Duodenal mucosa (tissue), 2 donors: ENCODE measurements around the gene SNCAIP.

Experiments
- H3K27ac ChIP-seq: one replicate; pipeline ENCODE4 v1.7.0; 2013; ENCODE audit warnings: low read depth, low read length
- H3K27me3 ChIP-seq, 2 donors: one replicate each; pipeline ENCODE4 v1.7.0; 2013; ENCODE audit warnings: low read length in 2 of 2, control low read depth in 1 of 2; ENCODE audit not compliant: insufficient read depth in 2 of 2, control insufficient read depth in 1 of 2
- H3K36me3 ChIP-seq, 2 donors: one replicate each; pipeline ENCODE4 v1.7.0; 2013; ENCODE audit warnings: low read length in 2 of 2, control low read depth in 1 of 2; ENCODE audit not compliant: insufficient read depth in 2 of 2, control insufficient read depth in 1 of 2
- H3K4me1 ChIP-seq, 2 donors: one replicate each; pipeline ENCODE4 v1.7.0; 2013; ENCODE audit warnings: low read length in 2 of 2, control low read depth in 1 of 2; ENCODE audit not compliant: insufficient read depth in 2 of 2, control insufficient read depth in 1 of 2
- H3K4me3 ChIP-seq, 2 donors: one replicate each; pipeline ENCODE4 v1.7.0; 2013; ENCODE audit warnings: low read length in 2 of 2, low read depth in 1 of 2
- H3K9ac ChIP-seq, 2 donors: one replicate each; pipeline ENCODE4 v1.7.0; 2013; ENCODE audit warnings: low read length in 2 of 2, low read depth in 1 of 2
- H3K9me3 ChIP-seq, 2 donors: one replicate each; pipeline ENCODE4 v1.7.0; 2013; ENCODE audit warnings: low read length in 2 of 2, control low read depth in 1 of 2; ENCODE audit not compliant: control insufficient read depth in 1 of 2

SNCAIP gene

DNA sequence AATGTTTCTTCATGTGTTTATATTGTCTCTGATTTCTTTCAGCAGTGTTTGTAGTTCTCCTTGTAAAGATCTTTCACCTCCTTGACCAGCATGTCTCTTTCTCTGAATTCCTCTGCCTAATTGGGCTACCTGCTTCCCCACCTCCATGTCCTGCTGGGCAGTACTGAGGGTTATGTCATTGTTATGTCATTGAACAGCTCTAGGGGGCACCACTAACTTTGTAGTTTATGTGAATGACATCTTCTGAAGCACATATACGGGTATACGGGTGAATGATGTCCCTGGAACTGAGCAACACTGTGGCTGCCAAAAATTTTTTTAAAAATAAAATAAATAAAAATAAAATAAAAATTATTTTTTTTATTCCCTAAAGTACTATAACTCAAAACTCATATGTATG is 16.9 kb upstream of the SNCAIP start:
- no peaks in the 10 kb centered on the region for H3K9me3 ChIP-seq
- H3K27ac ChIP-seq: no peak overlapping the region
- H3K4me3 ChIP-seq: no peak overlapping the region
- H3K4me1 ChIP-seq: no peaks in the 10 kb centered on the region
- no peaks in the 10 kb centered on the region for H3K36me3 ChIP-seq
- H3K9ac ChIP-seq: no peak overlapping the region
- no peaks in the 10 kb centered on the region for H3K27me3 ChIP-seq

DNA sequence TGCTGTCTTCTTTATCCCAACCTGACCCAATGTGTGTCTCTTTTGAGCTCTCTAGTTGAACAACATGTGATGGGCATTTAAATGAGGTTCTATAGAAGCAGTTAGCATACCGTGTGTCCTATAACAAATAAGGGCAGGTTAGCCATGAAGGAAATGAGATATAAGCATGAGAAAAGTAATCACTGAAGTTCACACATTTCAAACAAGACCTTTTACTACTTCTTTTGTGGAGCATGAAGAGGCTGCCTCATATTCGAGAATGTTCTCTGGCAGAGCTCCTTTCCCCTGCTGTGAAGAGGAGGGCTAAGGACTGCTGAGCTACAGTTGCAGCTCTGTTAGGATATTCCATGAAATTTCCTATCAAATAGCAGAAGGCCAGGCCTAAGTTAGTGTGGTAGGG is 15.2 kb upstream of the SNCAIP start:
- no peak overlapping the region for H3K9ac ChIP-seq
- H3K4me3 ChIP-seq: no peak overlapping the region
- H3K9me3 ChIP-seq: no peaks in the 10 kb centered on the region
- no peaks in the 10 kb centered on the region for H3K36me3 ChIP-seq
- H3K27ac ChIP-seq: no peak overlapping the region
- H3K27me3 ChIP-seq: no peaks in the 10 kb centered on the region
- H3K4me1 ChIP-seq: no peaks in the 10 kb centered on the region

DNA sequence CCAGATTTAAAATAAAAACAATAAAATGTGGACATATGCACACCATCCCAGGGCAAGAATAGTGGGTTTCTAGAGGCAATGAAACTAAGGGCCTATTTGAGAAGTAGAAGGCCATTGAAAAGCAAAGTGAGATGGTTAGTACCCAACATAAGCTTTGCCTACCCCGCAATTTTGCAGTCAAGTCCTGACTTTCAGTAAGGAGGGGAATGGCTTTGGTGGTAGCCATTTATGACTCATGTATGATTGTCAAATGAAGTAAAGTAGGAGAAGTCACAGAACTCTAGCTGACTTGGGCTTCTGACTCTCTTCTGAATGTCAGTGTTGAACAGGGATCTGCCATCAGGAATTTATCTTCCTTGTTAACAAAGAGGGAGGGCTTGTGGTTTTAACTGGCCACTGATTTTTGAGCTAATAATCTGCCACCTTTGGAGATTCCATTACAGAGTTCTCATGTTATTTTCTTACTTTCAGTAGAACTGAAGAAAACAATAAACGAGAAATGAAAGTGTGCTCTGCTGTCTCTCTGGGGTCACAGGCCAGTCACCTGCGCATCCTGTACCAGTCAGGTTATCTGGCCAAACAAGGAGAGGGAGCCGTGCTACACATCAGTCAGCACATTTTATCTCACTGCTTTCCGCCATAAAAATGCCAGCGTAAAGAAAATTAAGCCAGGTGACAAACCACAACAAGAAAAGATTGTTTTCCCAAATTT is 14.3 kb upstream of the SNCAIP start:
- no peak overlapping the region for H3K27ac ChIP-seq
- H3K36me3 ChIP-seq: no peaks in the 10 kb centered on the region
- no peak overlapping the region for H3K4me3 ChIP-seq
- no peaks in the 10 kb centered on the region for H3K4me1 ChIP-seq
- no peaks in the 10 kb centered on the region for H3K27me3 ChIP-seq
- H3K9me3 ChIP-seq: no peaks in the 10 kb centered on the region
- H3K9ac ChIP-seq: no peak overlapping the region

DNA sequence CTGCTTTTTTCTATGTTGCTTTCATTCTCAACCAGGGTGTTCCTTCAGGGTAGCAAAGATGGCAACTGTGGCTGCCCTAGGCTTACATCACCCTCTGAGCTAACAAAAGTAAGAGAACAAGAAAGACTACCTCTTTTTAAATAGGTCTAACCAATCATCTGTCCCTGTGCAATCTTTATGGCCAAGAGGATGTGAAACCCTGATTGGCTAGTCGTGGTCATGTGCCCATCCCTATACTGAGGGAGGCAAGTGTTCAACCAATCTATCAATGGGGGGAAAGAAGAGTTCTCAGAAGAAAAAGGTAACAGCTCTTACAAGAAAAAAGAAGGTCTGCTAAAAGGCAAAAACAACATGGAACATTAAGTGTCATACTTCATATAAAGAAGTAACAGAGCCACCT is 11.7 kb upstream of the SNCAIP start:
- Histone ChIP-seq H3K36me3 (no peaks in the 10 kb centered on the region), H3K4me3 (no peak overlapping the region), H3K9me3 (no peaks in the 10 kb centered on the region), H3K27ac (no peak overlapping the region), H3K9ac (no peak overlapping the region), H3K4me1 (no peaks in the 10 kb centered on the region), H3K27me3 (no peaks in the 10 kb centered on the region)

DNA sequence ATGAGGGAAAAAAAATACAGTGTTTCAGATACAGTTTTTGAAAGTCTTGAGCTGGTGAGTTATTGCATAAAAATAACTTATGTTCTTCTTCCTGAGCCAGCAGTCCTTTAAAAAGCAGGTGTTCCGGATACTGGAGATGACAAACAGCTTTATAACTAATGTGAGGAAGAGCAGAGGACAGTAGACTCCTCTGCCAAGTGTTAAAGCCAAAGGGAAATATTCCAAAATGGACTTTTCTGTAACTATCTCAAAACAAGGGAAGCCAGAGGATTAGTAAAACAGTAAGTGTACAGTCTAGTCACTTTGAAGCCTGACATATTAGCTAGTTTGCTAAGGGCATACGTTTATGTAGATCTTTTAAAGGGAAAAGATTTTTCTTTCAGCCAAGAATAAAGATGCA is 11.0 kb upstream of the SNCAIP start:
- H3K4me3 ChIP-seq: no peak overlapping the region
- H3K9ac ChIP-seq: no peak overlapping the region
- H3K36me3 ChIP-seq: no peaks in the 10 kb centered on the region
- no peaks in the 10 kb centered on the region for H3K4me1 ChIP-seq
- H3K27ac ChIP-seq: no peak overlapping the region
- no peaks in the 10 kb centered on the region for H3K27me3 ChIP-seq
- no peaks in the 10 kb centered on the region for H3K9me3 ChIP-seq

DNA sequence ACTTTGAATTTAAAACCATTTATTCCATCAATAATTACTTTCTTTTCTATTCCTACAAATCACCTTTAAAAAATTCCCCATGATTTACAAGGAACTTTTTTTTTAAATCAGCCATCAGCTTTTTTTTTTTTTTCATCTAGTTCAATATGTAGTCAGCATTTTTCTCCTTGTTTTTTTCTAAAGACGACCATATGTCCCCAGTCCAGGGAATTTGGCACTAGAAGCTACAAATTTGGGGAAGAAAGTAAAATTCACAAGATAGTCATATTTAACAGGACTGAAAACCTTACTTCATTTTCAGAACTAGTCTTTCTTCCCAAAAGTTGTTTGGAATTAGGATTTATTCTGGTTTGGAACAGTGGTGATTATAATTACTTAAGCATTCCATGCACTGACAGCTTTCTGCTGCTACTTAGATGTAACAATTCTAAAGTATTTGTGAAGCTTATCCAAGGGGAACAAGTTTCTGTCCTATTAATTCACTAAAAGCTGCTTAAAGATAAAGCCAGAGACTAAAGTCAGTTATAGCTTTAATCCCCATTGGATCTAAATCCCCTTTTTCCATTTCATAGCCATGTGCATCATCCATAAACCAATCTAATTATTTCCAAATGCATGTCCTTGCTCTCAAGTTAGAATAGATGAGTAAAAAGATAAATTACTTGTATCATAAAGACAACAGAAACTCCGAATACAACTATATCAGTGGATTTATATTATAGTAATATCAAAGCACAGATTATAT is 7.4 kb upstream of the SNCAIP start:
- Histone ChIP-seq H3K4me3 (no peak overlapping the region), H3K27me3 (peaks cover 0 to 5% of the 10 kb centered on the region in 2 donors), H3K36me3 (no peaks in the 10 kb centered on the region), H3K9me3 (no peaks in the 10 kb centered on the region), H3K9ac (no peak overlapping the region), H3K27ac (no peak overlapping the region), H3K4me1 (no peaks in the 10 kb centered on the region)

DNA sequence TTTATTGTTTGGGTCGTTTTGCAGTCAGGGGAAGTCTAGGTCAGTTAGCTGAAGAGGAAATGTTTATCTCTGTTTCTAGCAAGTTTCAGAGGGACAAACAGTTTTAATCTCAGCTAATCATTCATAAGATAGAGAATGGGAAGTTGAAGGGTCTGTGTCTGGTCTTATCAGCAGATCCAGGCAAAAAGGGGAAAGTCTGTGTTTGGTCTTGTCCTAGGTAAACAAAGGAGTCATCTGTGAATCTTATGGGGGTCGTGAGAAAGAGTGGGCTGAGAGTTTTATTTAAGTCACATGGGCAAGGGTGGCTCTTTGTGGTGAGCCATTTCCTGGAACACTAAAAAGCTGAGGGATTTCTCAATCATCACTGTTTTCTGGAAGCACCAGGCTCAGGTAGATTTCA is 5.6 kb upstream of the SNCAIP start:
- peaks cover 7 to 13% of the 10 kb centered on the region in 2 donors for H3K27me3 ChIP-seq
- H3K27ac ChIP-seq: no peak overlapping the region
- H3K4me3 ChIP-seq: no peak overlapping the region
- H3K4me1 ChIP-seq: no peaks in the 10 kb centered on the region
- H3K36me3 ChIP-seq: no peaks in the 10 kb centered on the region
- H3K9ac ChIP-seq: no peak overlapping the region
- no peaks in the 10 kb centered on the region for H3K9me3 ChIP-seq

DNA sequence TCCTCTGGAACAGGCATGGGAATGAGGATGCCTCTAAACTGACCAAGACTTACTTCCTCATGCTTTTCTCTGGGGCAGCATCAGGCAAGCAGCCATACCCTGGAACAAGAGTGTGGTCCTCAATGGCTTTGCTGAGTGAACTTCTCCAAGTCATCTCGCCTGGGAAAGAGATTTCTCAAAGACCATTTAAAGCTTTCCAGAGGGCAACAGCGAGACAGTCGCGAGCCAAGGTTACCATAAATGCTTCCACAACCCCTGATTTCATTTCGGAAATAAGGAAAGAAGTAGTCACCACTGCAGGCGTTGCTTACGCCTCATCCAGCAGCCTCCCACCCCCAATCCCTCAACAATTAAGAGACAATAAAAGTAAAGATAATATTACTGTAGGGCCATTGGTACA is 1.1 kb upstream of the SNCAIP start:
- Histone ChIP-seq H3K36me3 (no peaks in the 10 kb centered on the region), H3K4me3 (no peak overlapping the region), H3K9ac (no peak overlapping the region), H3K4me1 (peaks cover 0 to 10% of the 10 kb centered on the region in 2 donors), H3K9me3 (no peaks in the 10 kb centered on the region), H3K27me3 (peaks cover 26 to 39% of the 10 kb centered on the region in 2 donors), H3K27ac (no peak overlapping the region)

DNA sequence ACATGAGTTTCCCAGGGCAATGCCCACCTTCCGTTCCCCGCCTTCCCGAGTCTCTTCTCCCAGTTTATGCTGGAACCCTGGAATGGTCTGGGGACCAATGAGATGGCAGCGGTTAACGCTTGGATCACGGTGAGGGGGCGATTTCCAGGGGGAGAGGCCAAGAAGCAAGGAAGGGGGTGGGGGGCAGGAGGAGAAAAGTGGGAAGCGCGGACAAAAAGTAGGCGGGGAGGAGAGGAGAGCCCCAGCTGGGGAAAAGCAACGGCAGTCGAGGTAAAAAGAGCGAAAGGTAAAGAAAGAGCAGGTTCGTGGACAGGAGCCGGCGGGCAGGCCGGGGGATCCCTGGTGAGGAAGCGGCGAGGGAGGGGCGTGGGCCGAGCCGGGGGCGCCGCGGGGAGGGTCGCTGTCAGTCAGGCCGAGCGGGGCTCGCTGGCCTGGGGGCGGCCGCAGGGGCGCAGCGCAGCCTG is 508 bp upstream of the SNCAIP start:
- H3K9ac ChIP-seq: no peak overlapping the region
- no peaks in the 10 kb centered on the region for H3K36me3 ChIP-seq
- peak overlapping the region in 1 of 2 donors; percentile 45 for H3K4me3 ChIP-seq
- H3K27me3 ChIP-seq: peaks cover 26 to 43% of the 10 kb centered on the region in 2 donors
- peaks cover 0 to 10% of the 10 kb centered on the region in 2 donors for H3K4me1 ChIP-seq
- no peak overlapping the region for H3K27ac ChIP-seq
- no peaks in the 10 kb centered on the region for H3K9me3 ChIP-seq

DNA sequence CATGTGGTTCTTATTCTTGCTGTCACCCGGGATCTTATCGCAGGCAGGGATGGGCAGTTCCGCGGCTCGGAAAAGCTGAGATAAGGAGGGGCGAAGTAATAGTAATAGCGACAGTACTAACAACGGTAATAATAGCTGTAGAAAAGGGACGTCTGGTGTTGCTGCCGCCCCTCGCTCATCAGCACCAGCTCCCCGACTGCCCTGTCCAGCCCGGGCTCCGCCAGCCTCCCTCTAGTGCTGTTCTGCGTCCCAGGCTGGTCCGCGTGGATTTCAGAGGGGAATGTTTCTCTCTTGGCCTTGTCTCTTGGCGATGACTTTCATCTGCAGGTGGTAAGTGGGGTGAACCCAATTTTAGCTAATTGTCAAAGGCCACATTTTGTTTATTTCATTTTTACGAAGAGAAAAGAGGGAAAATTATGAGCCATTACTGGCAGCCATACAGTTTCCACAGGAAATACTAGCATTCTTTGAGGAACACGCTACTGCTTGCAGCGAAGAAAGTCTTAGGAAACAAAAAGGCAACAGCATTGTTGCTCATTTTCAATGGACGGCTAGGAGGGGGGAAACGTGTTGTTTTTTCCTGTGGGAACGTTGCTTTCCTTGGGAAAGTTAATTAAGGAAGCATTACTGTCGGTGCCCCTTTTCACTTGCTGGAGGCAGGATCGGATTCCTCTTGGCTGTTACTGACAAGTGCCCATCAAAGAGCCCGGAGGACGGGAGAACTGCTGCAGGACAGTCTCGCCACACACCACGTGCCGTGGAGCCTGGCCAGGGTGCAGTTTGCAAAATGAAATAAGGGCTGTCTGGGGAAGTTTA is 762 bp downstream of the SNCAIP start:
- Histone ChIP-seq H3K9me3 (no peaks in the 10 kb centered on the region), H3K27ac (peak overlapping the region; percentile 17), H3K9ac (no peak overlapping the region), H3K4me3 (peak overlapping the region; percentile 55 to 69), H3K36me3 (no peaks in the 10 kb centered on the region), H3K4me1 (peaks cover 0 to 10% of the 10 kb centered on the region in 2 donors), H3K27me3 (peaks cover 26 to 44% of the 10 kb centered on the region in 2 donors)
